Inferior parietal cortex (tissue), 1 donor: Measurements from ENCODE around the gene KLK8.
"Not testable (repeated sequence)": the region's sequence is repeated elsewhere in the genome, so short reads cannot be mapped to it uniquely, and the experiment has no call there.

Experiments used
- DNase-seq: peaks from one replicate; pipeline ENCODE4 v3.0.0-alpha.2; 2016; ENCODE audit errors: extremely low spot score

Gene KLK8

GRCh38 chr19:50982186-50982585, 19.2 kb downstream of the KLK8 start:
- no peak for DNase-seq

DNA sequence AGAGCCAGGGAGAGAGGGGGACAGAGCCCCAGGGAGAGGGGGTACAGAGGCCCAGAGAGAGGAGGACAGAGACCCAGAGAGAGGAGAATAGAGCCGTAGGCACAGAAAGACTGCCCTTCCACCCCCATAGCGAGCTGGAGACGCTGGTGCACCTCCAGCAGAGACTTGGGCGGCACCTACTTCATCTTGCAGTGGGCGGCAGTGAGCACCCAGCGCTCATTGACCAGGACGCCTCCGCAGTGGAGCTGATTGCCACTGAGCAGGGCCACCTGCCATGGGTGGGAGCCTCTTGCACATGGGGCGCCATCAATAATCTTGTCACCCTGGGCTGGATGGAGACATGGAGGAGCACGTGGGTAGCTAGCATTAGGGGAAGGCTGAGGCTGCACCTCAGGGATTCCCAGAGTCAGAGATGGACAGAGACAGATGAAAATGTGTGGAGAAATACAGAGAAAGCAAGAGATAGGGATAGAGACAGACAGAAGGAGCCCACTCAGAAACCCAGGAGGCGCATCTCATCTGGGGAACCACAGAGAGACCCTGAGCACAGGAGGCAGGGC, 19.7 kb downstream of the KLK8 start:
- no peak for DNase-seq

DNA sequence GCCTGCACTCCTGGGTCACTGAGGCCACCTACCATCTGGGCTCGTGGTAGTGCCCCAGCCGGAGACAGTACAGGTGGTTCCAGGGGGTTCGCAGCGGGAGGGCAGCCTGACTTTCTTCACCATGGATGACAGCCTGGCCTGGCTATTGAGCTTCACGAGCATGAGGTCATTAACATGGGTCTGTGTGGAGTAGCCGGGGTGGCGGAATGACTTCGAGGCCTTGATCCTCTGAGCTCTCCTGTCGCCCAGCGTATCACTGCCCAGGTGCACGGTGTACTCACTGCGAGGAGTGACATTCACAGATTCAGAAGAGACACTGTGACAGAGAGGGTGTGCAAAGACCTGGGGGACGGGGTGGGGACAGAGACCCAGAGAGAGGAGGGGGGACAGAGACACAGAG, 21.2 kb downstream of the KLK8 start:
- no peak for DNase-seq

DNA sequence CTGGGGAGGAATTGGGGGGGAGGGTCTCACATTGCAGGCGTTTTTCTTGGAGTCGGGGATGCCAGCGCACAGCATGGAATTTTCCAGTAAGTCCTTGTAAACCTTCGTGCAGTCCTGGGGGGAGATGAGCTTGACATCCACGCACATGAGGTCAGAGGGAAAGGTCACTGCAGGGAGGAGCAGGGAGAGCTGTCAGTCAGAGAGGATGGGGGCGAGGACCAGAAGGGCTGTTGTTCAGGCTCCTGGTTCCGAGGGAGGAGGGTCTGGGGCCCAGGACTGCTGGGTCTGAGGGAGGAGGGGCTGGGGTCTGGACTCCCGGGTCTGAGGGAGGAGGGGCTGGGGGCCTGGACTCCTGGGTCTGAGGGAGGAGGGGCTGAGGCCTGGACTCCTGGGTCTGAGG, 21.6 kb downstream of the KLK8 start:
- DNase-seq: no peak

DNA sequence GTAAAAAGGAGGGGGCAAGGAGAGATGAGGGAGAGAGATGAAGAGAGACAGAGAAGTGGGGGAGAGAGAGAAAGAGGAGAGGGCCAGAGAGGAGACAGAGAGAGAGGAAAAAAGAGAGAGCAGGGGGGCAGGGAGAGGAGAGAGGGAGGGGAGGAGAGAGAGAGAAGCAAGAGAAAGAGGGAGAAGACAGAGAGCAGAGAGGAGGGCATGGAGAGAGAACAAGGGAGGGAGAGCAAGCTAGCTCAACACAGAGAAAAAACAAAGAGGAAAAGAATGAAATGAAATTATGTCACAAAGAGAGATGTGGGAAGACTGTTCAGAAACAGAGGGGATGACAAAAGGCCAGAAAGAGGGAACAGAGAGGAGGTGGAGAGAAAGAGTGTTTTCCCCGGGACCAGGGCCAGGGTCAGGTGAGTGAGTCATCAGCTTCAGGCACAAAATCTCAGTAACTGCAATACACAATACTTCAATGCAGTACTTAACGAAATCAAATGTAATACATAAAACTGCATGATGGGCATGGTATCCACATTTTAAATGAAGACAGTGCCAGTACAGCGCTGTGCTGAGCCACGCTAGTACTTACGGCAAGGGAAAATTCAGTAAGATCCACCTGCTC, 22.5 kb downstream of the KLK8 start:
- no peak for DNase-seq

GRCh38 chr19:50977626-50978025, 23.8 kb downstream of the KLK8 start:
- DNase-seq: no peak

DNA sequence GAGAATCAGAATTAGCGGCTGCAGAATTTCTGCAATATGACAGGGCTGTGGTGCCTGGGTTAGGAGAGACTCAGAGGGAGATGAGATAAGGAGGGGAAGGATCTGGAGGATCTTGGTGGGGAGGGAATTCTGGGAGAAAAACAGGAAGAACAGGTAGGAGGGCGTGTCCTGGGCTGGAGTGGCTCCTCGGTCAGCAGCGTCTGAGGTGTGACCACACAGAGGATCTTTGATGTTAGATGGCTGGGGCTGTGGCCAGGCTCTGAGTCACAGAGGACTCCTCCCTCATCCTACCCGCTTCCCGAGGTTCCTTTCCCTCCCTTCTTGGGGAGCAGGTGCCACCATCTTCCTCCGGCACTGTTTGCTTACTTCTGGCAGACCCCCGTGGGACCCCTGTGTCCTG, 25.6 kb downstream of the KLK8 start:
- no peak for DNase-seq

DNA sequence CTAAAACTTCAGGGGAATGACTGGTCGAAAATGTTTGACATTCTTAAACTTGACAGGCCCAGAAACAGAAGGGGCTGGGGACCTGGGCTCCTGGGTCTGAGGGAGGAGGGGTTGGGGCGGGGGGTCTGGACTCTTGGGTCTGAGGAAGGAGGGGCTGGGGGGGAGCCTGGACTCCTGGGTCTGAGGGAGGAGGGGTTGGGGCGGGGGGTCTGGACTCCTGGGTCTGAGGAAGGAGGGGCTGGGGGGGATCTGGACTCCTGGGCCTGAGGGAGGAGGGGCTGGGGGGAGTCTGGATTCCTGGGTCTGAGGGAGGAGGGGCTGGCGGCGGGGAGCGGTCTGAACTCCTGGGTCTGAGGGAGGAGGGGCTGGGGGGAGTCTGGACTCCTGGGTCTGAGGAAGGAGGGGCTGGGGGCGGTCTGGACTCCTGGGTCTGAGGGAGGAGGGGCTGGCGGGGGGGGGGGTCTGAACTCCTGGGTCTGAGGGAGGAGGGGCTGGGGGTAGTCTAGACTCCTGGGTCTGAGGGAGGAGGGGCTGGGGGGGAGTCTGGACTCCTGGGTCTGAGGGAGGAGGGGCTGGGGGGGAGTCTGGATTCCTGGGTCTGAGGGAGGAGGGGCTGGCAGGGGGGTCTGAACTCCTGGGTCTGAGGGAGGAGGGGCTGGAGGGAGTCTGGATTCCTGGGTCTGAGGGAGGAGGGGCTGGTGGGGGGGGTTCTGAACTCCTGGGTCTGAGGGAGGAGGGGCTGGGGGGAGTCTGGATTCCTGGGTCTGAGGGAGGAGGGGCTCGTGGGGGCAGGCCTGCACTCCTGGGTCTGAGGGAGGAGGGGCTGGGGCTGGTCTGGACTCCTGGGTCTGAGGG, 26.5 kb downstream of the KLK8 start:
- DNase-seq: no peak

DNA sequence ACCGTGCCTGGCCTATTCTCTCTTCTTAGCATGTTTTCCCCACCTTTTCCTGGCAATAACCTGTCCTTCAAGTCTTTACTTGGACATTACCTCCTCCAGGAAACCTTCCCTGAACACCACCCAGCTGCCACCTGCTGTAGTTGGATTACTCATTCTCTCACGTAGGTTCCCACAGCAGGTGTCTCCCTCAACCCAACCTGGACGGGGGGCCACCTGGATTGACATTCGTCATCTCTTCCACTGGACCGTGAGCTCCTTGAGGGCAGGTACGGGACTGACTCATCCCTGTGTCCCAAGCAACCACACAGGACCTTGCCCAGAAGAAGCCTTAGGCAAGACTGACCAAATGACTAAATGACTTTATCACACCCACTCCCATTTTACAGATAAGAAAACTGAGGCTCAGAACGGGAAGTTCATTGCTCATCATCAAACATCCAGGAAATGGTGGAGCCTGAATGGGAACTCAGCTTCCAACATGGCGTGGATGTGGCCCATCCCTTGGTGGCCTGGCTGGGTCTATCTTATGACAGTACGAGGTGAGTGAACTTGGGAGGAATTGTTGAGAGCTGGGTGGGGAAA, 28.5 kb downstream of the KLK8 start:
- no peak for DNase-seq

DNA sequence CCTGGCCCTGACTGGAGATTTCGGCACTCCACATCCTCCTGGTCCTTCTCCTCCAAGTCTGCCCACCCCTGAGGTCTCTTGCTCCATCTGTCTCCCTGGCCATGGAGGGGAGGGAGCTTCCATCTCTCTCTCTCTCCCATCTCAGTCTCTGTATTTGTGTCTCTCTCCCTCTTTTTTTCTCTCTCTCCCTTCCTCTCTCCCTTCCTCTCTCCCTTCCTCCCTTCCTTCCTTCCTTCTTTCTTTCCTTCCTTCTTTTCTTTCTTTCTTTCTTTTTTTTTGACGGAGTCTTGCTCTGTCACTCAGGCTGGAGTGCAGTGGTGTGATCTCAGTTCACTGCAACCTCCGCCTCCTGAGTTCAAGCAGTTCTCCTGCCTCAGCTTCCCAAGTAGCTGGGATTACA, 31.6 kb downstream of the KLK8 start:
- not testable (repeated sequence) for DNase-seq

DNA sequence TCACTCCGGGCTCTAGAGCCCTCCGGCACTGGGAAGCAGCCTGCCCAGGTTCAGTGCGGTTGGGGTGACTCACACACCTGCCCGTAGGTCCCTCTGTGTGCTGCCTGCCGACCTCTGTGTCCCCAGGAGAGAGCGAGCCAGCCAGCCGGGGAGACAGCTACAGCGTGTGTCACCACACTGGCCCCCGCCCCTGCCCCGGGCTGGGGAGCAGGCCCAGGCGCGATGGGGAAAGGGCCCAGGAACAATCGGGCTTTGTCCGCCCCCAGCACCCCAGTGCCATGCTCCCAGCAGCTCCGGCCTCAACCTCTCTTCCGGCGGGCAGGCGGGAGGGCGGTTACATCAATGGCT, 32.0 kb downstream of the KLK8 start, which contains the start of gene KLK6:
Gene KLK6, minus strand, starts transcription at position 179 of the 348 bp plus-strand sequence. CDS start 1,487 bp downstream, outside the sequence.
- DNase-seq: peak; percentile 66

DNA sequence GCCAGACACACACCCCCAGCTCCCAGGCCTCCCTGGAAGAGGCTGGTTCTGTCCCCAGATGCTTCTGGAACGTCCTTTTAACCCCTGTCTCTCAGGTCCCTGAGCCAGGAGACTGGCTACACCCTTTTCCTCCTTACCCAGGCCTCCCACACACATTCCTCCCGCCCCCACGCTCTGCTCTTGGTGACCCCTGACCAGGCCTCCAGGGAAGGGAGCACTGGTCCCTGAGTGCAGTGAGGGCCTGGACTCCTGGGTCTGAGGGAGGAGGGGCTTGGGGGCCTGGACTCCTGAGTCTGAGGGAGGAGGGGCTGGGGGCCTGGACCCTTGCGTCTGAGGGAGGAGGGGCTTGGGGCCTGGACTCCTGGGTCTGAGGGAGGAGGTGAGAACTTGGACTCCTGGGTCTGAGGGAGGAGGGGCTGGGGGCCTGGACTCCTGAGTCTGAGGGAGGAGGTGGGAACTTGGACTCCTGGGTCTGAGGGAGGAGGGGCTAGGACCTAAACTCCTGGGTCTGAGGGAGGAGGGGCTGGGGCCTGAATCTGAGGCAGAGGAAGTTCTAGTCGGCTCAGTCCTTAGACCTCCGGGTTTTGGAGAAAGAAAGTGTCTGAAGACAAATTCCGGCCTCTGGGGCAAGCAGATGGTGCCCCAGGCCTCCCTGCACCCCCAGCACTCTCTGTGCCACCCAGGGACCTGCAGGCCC, 32.5 kb downstream of the KLK8 start:
- no peak for DNase-seq

DNA sequence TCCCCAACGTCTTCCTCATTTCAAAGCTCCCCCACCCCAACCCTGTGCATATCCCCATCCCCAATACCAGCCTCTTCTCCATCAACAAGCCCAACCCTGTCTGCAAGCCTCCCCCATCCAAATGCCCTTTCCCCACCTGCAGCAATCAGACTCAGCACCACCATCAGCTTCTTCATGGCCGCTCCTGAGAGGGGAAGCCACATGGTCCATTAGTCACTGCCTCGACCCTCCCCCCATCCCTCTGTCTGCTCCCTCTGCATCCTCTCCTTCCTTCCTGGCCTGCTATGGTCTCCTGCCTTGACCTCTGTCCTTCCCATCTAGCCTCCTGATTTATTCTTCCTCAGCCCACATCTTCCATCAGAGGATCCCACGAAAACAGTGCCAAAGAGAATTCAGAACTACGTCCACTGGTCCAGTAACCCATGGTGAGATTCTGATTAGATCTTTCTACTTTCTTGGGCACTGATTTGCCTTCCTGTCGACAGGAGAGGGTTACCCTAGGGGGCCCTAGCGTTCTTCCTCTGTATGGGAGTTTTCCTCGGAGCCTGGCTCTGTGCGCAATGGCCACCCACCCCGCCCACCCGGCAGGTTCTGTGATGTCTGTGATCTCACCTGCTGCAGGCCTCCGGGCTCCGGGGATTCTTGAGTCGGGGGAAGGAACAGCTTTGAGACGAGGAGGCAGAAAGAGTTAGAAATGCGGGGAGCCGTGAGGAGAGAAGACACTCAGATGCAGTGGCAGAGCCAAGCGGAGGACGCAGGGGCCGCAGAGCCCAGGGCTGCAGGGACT, 33.3 kb downstream of the KLK8 start:
- peak; percentile 9 for DNase-seq

DNA sequence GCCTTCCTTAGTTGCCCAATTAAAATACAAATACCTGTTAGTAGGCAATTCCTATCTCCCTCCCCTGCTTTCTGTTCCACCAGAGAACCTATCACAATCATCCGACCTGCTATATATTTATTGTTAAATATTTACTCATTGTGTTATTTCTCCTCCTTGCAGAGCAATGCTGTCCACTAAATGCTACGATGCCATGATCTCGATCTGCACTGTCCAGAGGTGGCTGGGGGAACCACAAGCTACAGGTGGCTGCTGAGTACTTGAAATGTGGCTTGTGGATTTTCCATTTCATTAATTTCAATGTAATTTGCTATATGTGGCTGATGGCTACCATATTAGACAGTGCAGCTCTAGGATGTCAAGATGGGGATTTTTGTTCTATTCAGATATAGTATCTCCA, 37.1 kb downstream of the KLK8 start:
- no peak for DNase-seq

GRCh38 chr19:50963381-50963780, 38.0 kb downstream of the KLK8 start:
- DNase-seq: no peak

DNA sequence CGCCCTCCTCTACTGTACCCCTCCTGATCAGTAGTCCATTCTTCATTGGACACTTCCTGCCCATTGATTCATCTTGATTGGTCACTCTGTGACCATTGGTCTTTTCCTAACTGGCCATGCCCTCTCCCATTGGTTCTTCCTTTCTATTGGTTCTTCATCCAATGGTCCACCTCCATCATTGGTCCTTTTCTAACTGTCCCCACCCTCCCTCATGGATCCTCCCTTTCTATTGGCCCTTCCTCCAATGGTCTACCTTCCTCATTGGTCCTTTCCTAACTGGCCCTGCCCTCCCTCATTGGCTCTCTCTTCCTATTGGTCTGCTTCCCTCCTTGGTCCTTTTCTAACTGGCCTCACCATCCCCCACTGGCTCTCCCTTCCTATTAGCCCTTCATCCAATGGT, 39.2 kb downstream of the KLK8 start:
- no peak for DNase-seq

DNA sequence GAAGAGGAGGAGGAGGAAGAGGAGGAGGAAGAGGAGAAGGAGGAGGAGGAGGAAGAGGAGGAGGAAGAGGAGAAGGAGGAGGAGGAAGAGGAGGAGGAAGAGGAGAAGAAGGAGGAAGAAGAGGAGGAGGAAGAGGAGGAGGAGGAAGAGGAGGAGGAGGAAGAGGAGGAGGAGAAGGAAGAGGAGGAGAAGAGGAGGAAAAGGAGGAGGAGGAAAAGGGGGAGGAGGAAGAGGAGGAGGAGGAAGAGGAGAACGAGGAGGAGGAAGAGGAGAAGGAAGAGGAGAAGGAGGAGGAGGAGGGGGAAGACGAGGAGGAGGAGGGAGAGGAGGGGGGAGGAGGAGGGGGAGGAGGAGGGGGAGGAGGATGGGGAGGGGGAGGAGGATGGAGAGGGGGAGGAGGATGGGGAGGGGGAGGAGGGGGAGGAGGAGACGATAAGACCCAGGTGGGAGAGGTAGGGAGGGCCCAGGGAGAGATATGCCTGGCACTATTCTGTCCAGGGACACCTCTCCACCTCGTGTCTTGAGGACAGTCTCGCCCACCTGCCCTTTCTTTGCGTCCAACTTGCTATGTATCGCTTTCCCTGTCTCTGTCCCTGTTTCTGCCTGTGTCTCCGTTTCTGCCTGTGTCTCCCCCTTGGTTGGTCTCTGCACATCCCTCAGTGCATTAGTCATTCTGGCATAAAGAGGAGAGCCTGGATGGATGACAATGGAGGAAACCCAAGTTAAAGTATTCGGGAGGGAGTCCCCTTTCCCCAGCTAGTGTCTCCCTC, 41.5 kb downstream of the KLK8 start:
- no peak for DNase-seq

DNA sequence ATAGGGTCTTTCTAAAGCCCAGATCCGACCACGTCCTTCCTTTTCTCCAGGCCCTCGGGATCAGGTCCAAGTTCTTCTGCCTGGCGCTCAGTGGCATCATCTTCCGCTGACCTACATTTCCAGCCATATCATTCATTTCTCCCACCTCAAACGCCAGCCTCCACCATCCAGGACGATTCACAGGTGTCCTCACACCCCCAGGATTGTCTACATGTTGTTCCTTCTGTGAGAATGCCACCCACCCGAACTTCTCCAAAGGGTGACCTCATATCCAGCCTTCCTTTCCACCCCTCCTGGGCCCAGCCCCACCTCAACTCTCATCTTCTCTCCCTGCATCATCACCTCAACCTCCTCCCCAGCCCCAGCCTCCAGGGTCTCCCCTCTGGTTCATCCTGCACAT, 43.8 kb downstream of the KLK8 start:
- no peak for DNase-seq

DNA sequence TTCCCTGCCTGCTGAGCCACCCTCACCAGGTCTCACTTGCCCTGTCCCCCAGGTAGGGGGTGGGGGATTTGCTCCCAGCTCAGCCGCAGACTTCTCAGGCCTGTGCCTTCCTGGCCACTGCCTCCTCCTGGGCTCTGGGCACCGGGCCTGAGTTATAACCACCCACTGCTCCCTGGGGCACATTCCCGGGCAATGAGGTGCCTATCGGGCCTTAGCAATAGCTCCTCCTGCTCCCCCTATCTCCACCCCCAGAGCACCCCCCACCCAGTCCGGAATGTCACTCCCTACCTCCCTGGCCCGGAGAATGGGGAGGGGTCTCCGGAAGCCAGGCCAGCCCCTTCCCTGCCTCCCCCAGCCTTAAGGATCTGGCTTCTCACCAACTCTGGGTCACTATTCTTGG, 48.5 kb downstream of the KLK8 start, which contains the start of gene KLK5:
Gene KLK5, minus strand, starts transcription at position 129 of the 400 bp plus-strand sequence. CDS start 381 bp downstream, outside the sequence.
- no peak for DNase-seq

DNA sequence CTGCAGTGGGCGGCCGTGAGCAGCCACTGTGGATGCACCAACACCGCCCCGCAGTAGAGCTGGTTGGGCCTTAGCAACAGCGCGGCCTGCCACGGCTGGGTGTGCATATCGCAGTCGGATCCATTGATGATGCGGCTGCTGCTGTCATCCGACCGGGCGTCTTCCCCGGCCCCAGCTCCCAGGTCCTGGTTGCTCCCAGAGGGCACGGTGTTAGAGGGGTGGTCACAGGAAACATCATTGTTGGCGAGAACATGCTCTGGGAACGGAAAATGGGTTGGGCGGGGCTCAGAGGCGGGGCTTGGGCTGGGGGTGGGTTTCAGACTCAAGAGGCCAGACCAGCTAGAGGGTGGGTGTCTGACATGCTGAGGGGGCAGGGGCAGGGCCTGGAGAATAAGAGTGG, 51.5 kb downstream of the KLK8 start:
- no peak for DNase-seq
